HEK293 (cell line): ENCODE measurements around the gene FRMD8.

Experiments used
- TRIM28 ChIP-seq: IDR thresholded peaks from 2 replicates; pipeline ENCODE4 v1.6.1; 2011; ENCODE audit warnings: low read length, control low read depth, borderline replicate concordance
- ZBTB17 ChIP-seq: fragments of 450-650 bp; formaldehyde crosslinking; IDR thresholded peaks from 2 replicates; pipeline ENCODE4 v1.5.1; 2016; ENCODE audit warnings: missing biosample characterization, missing genetic modification characterization
- ZNF274 ChIP-seq, 2 experiments: fragments of 200-500 bp in 1 of 2; fragments of 450-650 bp in 1 of 2; sonication (Bioruptor generic) in 1 of 2; formaldehyde crosslinking in 1 of 2; IDR thresholded peaks; 2 replicates each; pipeline versions ENCODE4 v1.5.1 to v1.6.1; 2014 to 2016; ENCODE audit warnings: borderline replicate concordance in 1 of 2, inconsistent platforms in 1 of 2, low read length in 1 of 2, missing biosample characterization in 1 of 2, missing genetic modification characterization in 1 of 2
- ZNF555 ChIP-seq: fragments of 450-650 bp; formaldehyde crosslinking; conservative IDR thresholded peaks from 2 replicates; pipeline ENCODE4 v1.5.1; 2017; ENCODE audit warnings: missing biosample characterization, mild to moderate bottlenecking, missing genetic modification characterization, inconsistent platforms
- ZNF560 ChIP-seq: fragments of 450-650 bp; formaldehyde crosslinking; IDR thresholded peaks from 2 replicates; pipeline ENCODE4 v1.5.1; 2017; ENCODE audit warnings: missing biosample characterization, missing genetic modification characterization, borderline replicate concordance
- ZNF704 ChIP-seq: fragments of 450-650 bp; formaldehyde crosslinking; IDR thresholded peaks from 2 replicates; pipeline ENCODE4 v1.5.1; 2016; ENCODE audit warnings: missing biosample characterization, missing genetic modification characterization
- ZNF777 ChIP-seq: fragments of 450-650 bp; formaldehyde crosslinking; IDR thresholded peaks from 2 replicates; pipeline ENCODE4 v1.5.1; 2017; ENCODE audit warnings: missing biosample characterization, missing genetic modification characterization, borderline replicate concordance
- TF ChIP-seq, protein P1 (sequence below): fragments of 450-650 bp; formaldehyde crosslinking; IDR thresholded peaks from 2 replicates; pipeline ENCODE4 v1.5.1; 2016; ENCODE audit warnings: missing biosample characterization, missing genetic modification characterization
- TF ChIP-seq, protein P2 (sequence below): fragments of 450-650 bp; formaldehyde crosslinking; IDR thresholded peaks from 2 replicates; pipeline ENCODE4 v1.5.1; 2016; ENCODE audit warnings: missing biosample characterization, missing genetic modification characterization

GRCh38 chr11:65398362-65398910, 12.0 kb downstream of the FRMD8 start:
- TF ChIP-seq ZNF704 (tag by site-specific recombination) (no peak), ZBTB17 (tag by site-specific recombination) (no peak), ZNF777 (tag by site-specific recombination) (no peak), ZNF274 (IDR thresholded peaks at IDR 0.05; ENCODE audit: low read length) (no peak), ZNF274 (tag by site-specific recombination; IDR thresholded peaks at IDR 0.05; ENCODE audit: borderline replicate concordance) (no peak), ZNF560 (no peak), ZNF555 (no peak), TRIM28 (no peak)
- TF ChIP-seq, protein P1, sequence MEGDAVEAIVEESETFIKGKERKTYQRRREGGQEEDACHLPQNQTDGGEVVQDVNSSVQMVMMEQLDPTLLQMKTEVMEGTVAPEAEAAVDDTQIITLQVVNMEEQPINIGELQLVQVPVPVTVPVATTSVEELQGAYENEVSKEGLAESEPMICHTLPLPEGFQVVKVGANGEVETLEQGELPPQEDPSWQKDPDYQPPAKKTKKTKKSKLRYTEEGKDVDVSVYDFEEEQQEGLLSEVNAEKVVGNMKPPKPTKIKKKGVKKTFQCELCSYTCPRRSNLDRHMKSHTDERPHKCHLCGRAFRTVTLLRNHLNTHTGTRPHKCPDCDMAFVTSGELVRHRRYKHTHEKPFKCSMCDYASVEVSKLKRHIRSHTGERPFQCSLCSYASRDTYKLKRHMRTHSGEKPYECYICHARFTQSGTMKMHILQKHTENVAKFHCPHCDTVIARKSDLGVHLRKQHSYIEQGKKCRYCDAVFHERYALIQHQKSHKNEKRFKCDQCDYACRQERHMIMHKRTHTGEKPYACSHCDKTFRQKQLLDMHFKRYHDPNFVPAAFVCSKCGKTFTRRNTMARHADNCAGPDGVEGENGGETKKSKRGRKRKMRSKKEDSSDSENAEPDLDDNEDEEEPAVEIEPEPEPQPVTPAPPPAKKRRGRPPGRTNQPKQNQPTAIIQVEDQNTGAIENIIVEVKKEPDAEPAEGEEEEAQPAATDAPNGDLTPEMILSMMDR (tag by site-specific recombination) = no peak
- TF ChIP-seq, protein P2, sequence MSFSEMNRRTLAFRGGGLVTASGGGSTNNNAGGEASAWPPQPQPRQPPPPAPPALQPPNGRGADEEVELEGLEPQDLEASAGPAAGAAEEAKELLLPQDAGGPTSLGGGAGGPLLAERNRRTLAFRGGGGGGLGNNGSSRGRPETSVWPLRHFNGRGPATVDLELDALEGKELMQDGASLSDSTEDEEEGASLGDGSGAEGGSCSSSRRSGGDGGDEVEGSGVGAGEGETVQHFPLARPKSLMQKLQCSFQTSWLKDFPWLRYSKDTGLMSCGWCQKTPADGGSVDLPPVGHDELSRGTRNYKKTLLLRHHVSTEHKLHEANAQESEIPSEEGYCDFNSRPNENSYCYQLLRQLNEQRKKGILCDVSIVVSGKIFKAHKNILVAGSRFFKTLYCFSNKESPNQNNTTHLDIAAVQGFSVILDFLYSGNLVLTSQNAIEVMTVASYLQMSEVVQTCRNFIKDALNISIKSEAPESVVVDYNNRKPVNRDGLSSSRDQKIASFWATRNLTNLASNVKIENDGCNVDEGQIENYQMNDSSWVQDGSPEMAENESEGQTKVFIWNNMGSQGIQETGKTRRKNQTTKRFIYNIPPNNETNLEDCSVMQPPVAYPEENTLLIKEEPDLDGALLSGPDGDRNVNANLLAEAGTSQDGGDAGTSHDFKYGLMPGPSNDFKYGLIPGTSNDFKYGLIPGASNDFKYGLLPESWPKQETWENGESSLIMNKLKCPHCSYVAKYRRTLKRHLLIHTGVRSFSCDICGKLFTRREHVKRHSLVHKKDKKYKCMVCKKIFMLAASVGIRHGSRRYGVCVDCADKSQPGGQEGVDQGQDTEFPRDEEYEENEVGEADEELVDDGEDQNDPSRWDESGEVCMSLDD (tag by site-specific recombination) = no peak
